Stimulated activated CD8-positive, alpha-beta memory T cell treated with anti-CD3 and anti-CD28 coated beads, Interleukin-4, amount 100 ng/mL, for 4 hours (primary cell): Measurements from ENCODE around the gene CCS.
"Not testable (repeated sequence)": the region's sequence is repeated elsewhere in the genome, so short reads cannot be mapped to it uniquely, and the experiment has no call there.

Experiments
- DNase-seq, 2 donors: peaks; one replicate each; pipeline ENCODE4 v3.0.0-alpha.2; 2020; ENCODE audit warnings: low read depth in 2 of 2, low spot score in 1 of 2

Gene CCS

GRCh38 chr11:66561178-66561974 is 31.6 kb upstream of the CCS start:
- DNase-seq, result no peak

- DNase-seq, result no peak
Measured at GRCh38 chr11:66561975-66562248, 31.1 kb upstream of the CCS start.

- DNase-seq, result no peak
Measured at GRCh38 chr11:66562275-66562674, 30.7 kb upstream of the CCS start.

GRCh38 chr11:66562907-66563583 is 29.9 kb upstream of the CCS start:
- DNase-seq, result no peak

GRCh38 chr11:66563832-66564231 is 29.2 kb upstream of the CCS start:
- no peak for DNase-seq

- no peak for DNase-seq
Measured at GRCh38 chr11:66564538-66564937, 28.4 kb upstream of the CCS start.

GRCh38 chr11:66564984-66565383 is 28.0 kb upstream of the CCS start:
- DNase-seq, result no peak

GRCh38 chr11:66566221-66566620 is 26.8 kb upstream of the CCS start:
- no peak for DNase-seq

- DNase-seq, result no peak
Measured at GRCh38 chr11:66567787-66568123, 25.2 kb upstream of the CCS start.

- peak; percentile 31 to 60 for DNase-seq
Measured at GRCh38 chr11:66568124-66568916, 24.7 kb upstream of the CCS start, which contains the start of gene CTSF. CTSF (minus strand) TSS chr11:66568606; CDS start chr11:66568486, 120 bp downstream.

GRCh38 chr11:66569076-66569475 is 23.9 kb upstream of the CCS start:
- DNase-seq, result no peak

- DNase-seq, result no peak
Measured at GRCh38 chr11:66570079-66570849, 22.7 kb upstream of the CCS start.

GRCh38 chr11:66570850-66571180 is 22.2 kb upstream of the CCS start:
- DNase-seq, result no peak

- DNase-seq, result peak; percentile 49 to 67
Measured at GRCh38 chr11:66579017-66579606, 13.9 kb upstream of the CCS start.

- DNase-seq, result no peak
Measured at GRCh38 chr11:66580803-66581202, 12.2 kb upstream of the CCS start.

GRCh38 chr11:66581261-66581660 is 11.7 kb upstream of the CCS start:
- no peak for DNase-seq

- not testable (repeated sequence) for DNase-seq
Measured at GRCh38 chr11:66582565-66583147, 10.3 kb upstream of the CCS start.

GRCh38 chr11:66585447-66585846 is 7.5 kb upstream of the CCS start:
- not testable (repeated sequence) for DNase-seq

- no peak for DNase-seq
Measured at GRCh38 chr11:66586136-66586535, 6.8 kb upstream of the CCS start.

GRCh38 chr11:66589315-66589714 is 3.7 kb upstream of the CCS start:
- not testable (repeated sequence) for DNase-seq
